Neuronal stem cell (in vitro differentiated cells): ENCODE measurements around the gene PPIC. TPM values are rescaled to one million over a fixed set of nuclear protein-coding genes. Genes with fewer than 3 reads are reported as not detected.
"Not testable (repeated sequence)": the region's sequence is repeated elsewhere in the genome, so short reads cannot be mapped to it uniquely, and the experiment has no call there.

ENCODE experiments used
- DNase-seq: peaks from one replicate; pipeline ENCODE4 v3.0.0-alpha.2; 2013; ENCODE audit warnings: low spot score
- H2AFZ ChIP-seq: one replicate; pipeline ENCODE4 v1.6.1; 2013; ENCODE audit warnings: mild to moderate bottlenecking, low read length, inconsistent platforms
- H2AK5ac ChIP-seq: 2 replicates; pipeline ENCODE4 v1.6.1; 2013; ENCODE audit warnings: low read depth, mild to moderate bottlenecking, inconsistent platforms, low read length, moderate library complexity, mixed read lengths
- H2BK120ac ChIP-seq: 2 replicates; pipeline ENCODE4 v1.6.1; 2013; ENCODE audit warnings: low read depth, mild to moderate bottlenecking, inconsistent platforms, low read length, moderate library complexity, mixed read lengths
- H2BK12ac ChIP-seq: one replicate; pipeline ENCODE4 v1.6.1; 2013; ENCODE audit warnings: low read length, inconsistent platforms
- H2BK15ac ChIP-seq: 2 replicates; pipeline ENCODE4 v1.6.1; 2013; ENCODE audit warnings: mild to moderate bottlenecking, low read length, inconsistent platforms, mixed read lengths
- H2BK5ac ChIP-seq: one replicate; pipeline ENCODE4 v1.6.1; 2013; ENCODE audit warnings: inconsistent platforms, mild to moderate bottlenecking, low read length, moderate library complexity
- H3K14ac ChIP-seq: one replicate; pipeline ENCODE4 v1.6.1; 2013; ENCODE audit warnings: low read length, inconsistent platforms
- H3K18ac ChIP-seq: 2 replicates; pipeline ENCODE4 v1.6.1; 2013; ENCODE audit warnings: low read length, inconsistent platforms
- H3K23ac ChIP-seq: 2 replicates; pipeline ENCODE4 v1.6.1; 2013; ENCODE audit warnings: low read depth, mild to moderate bottlenecking, mixed read lengths, low read length, inconsistent platforms; ENCODE audit not compliant: poor library complexity
- H3K27ac ChIP-seq: replicated peaks from 3 replicates; pipeline ENCODE4 v1.5.1; 2013; ENCODE audit warnings: low read length, inconsistent platforms
- H3K27me3 ChIP-seq, 3 experiments: 2 replicates each; pipeline ENCODE4 v1.6.1; 2013; ENCODE audit warnings: low read length in 3 of 3, mild to moderate bottlenecking in 2 of 3, inconsistent platforms in 1 of 3, low read depth in 1 of 3, mixed read lengths in 1 of 3, moderate library complexity in 1 of 3; ENCODE audit not compliant: control insufficient read depth in 3 of 3, insufficient read depth in 3 of 3
- H3K36me3 ChIP-seq, 2 donors: replicated peaks in 1 of 2; 2 replicates each; pipeline ENCODE4 v1.6.1; 2013; ENCODE audit warnings: low read length in 2 of 2; ENCODE audit not compliant: control insufficient read depth in 2 of 2, insufficient read depth in 2 of 2
- H3K4ac ChIP-seq: 2 replicates; pipeline ENCODE4 v1.6.1; 2013; ENCODE audit warnings: inconsistent platforms, mild to moderate bottlenecking, low read length, moderate library complexity
- H3K4me1 ChIP-seq, 2 donors: 1 replicate in 1 of 2; 2 replicates in 1 of 2; pipeline ENCODE4 v1.6.1; 2013; ENCODE audit warnings: low read length in 2 of 2, low read depth in 1 of 2; ENCODE audit not compliant: control insufficient read depth in 2 of 2, insufficient read depth in 1 of 2
- H3K4me2 ChIP-seq: one replicate; pipeline ENCODE4 v1.6.1; 2013; ENCODE audit warnings: mild to moderate bottlenecking, low read length, inconsistent platforms; ENCODE audit not compliant: insufficient read depth, poor library complexity, severe bottlenecking
- H3K4me3 ChIP-seq, 2 donors: 2 replicates each; pipeline ENCODE4 v1.5.1; 2013; ENCODE audit warnings: low read length in 2 of 2, mild to moderate bottlenecking in 2 of 2, inconsistent platforms in 1 of 2, moderate library complexity in 1 of 2
- H3K79me1 ChIP-seq: one replicate; pipeline ENCODE4 v1.6.1; 2013; ENCODE audit warnings: low read depth, mild to moderate bottlenecking, inconsistent platforms, low read length, moderate library complexity
- H3K9ac ChIP-seq: one replicate; pipeline ENCODE4 v1.6.1; 2013; ENCODE audit warnings: mild to moderate bottlenecking, low read depth, low read length, inconsistent platforms; ENCODE audit not compliant: poor library complexity
- H3K9me3 ChIP-seq, 2 donors: replicated peaks in 1 of 2; 2 replicates each; pipeline versions ENCODE3 to v1.6.1; 2013; ENCODE audit warnings: low read length in 2 of 2, mild to moderate bottlenecking in 2 of 2, inconsistent platforms in 1 of 2, low read depth in 1 of 2, mixed read lengths in 1 of 2, moderate library complexity in 1 of 2; ENCODE audit not compliant: control insufficient read depth in 2 of 2, insufficient read depth in 1 of 2
- H4K8ac ChIP-seq: one replicate; pipeline ENCODE4 v1.6.1; 2013; ENCODE audit warnings: low read depth, mild to moderate bottlenecking, inconsistent platforms, low read length, moderate library complexity
- H4K91ac ChIP-seq: one replicate; pipeline ENCODE4 v1.6.1; 2013; ENCODE audit warnings: low read length, low read depth, mild to moderate bottlenecking, inconsistent platforms; ENCODE audit not compliant: poor library complexity
- WGBS, 2 donors: extraction: QIAGEN DNeasy Blood & Tissue Kit; methylation state at CpG; one replicate each; pipeline ENCODE4 v1.1.7; 2013; ENCODE audit warnings: missing lambda C conversion rate in 2 of 2, mixed read lengths in 1 of 2; ENCODE audit not compliant: insufficient read length in 2 of 2, insufficient replicate concordance in 1 of 2; ENCODE audit errors: extremely low coverage in 2 of 2; 5-methylcytosine and 5-hydroxymethylcytosine counted together
- small RNA-seq: library from polyadenylated mRNA; stranded (forward); fragments of <200 nt; extraction: miRNeasy Mini kit (QIAGEN cat#:217004); gene quantifications from one replicate; pipeline ENCODE3, GENCODE V24; 2013; ENCODE audit not compliant: insufficient read depth

Gene PPIC

GRCh38 chr5:122977319-122977718, 59.2 kb downstream of the PPIC start:
- Histone ChIP-seq H4K8ac (no peak overlapping the region), H2BK120ac (no peak overlapping the region), H3K14ac (no peak overlapping the region), H3K23ac (no peak overlapping the region), H3K36me3 (no peaks in the 10 kb centered on the region), H2AK5ac (no peak overlapping the region), H3K18ac (no peak overlapping the region), H4K91ac (no peak overlapping the region), H3K9ac (no peak overlapping the region), H3K4me2 (no peak overlapping the region), H3K4me1 (no peaks in the 10 kb centered on the region), H3K4ac (no peak overlapping the region), H3K79me1 (no peaks in the 10 kb centered on the region), H2AFZ (no peak overlapping the region), H2BK15ac (no peak overlapping the region), H3K27me3 (no peaks in the 10 kb centered on the region), H2BK12ac (no peak overlapping the region), H3K4me3 (no peak overlapping the region), H2BK5ac (no peak overlapping the region), H3K9me3 (no peaks in the 10 kb centered on the region), H3K27ac (no peak overlapping the region)
- DNase-seq, result no peak
- WGBS, 2 donors, result no CpG with 5 or more reads among the region's 2 CpGs

GRCh38 chr5:122974251-122974650, 62.3 kb downstream of the PPIC start:
- not testable (repeated sequence) for H3K9ac ChIP-seq, H3K27me3 ChIP-seq, H3K79me1 ChIP-seq, H3K14ac ChIP-seq, H3K9me3 ChIP-seq, H2BK15ac ChIP-seq, H2BK120ac ChIP-seq, H3K4ac ChIP-seq, H3K36me3 ChIP-seq, DNase-seq, H3K4me2 ChIP-seq, H3K4me3 ChIP-seq, H4K91ac ChIP-seq, H2AK5ac ChIP-seq, H2BK12ac ChIP-seq, H4K8ac ChIP-seq, H3K27ac ChIP-seq, H3K18ac ChIP-seq, H3K23ac ChIP-seq, H2BK5ac ChIP-seq, H2AFZ ChIP-seq, H3K4me1 ChIP-seq
- no CpG with 5 or more reads among the region's 3 CpGs for WGBS, 2 donors

- H3K4me1 ChIP-seq, H3K79me1 ChIP-seq: not testable (repeated sequence)
Observed at GRCh38 chr5:122973759-122974158, 62.8 kb downstream of the PPIC start.

More at GRCh38 chr5:122973759-122974158, 62.8 kb downstream of the PPIC start:
- H3K27me3 ChIP-seq, H3K27ac ChIP-seq, H2BK5ac ChIP-seq, H3K9ac ChIP-seq, DNase-seq, H2AFZ ChIP-seq, H4K91ac ChIP-seq, H4K8ac ChIP-seq, H3K4me2 ChIP-seq, H2BK120ac ChIP-seq, H3K4me3 ChIP-seq, H3K9me3 ChIP-seq, H3K36me3 ChIP-seq, H3K23ac ChIP-seq, H3K18ac ChIP-seq, H3K4ac ChIP-seq, H3K14ac ChIP-seq, H2AK5ac ChIP-seq, H2BK12ac ChIP-seq, H2BK15ac ChIP-seq: not testable (repeated sequence)
- no CpG with 5 or more reads among the region's 1 CpG for WGBS, 2 donors

Small RNA genes within 50 kb of the gene (small RNA-seq; reads per million reads assigned to genes)
- gene RN7SL689P (not detected), gene RN7SL711P (not detected)
